HG02798 (cell line): Measurements from ENCODE around the gene MICAL2.

ENCODE experiments used
- ATAC-seq: cut with Tn5 transposase; IDR thresholded peaks from one replicate; pipeline ENCODE4 v1.9.1; 2021; ENCODE audit warnings: mild to moderate bottlenecking; ENCODE audit not compliant: unreplicated experiment, poor library complexity

The MICAL2 gene

GRCh38 chr11:12110201-12110713, at the start of gene MICAL2:
TSS of gene MICAL2 (plus strand) at chr11:12110590. CDS start at chr11:12162156, 51,566 bp downstream.
- peak; percentile 99 for ATAC-seq

- no peak for ATAC-seq
Observed at GRCh38 chr11:12061851-12062560, 48.4 kb upstream of the MICAL2 start.

- no peak for ATAC-seq
Observed at GRCh38 chr11:12063251-12063650, 47.1 kb upstream of the MICAL2 start.

GRCh38 chr11:12064136-12064953, 46.0 kb upstream of the MICAL2 start:
- ATAC-seq, result no peak

GRCh38 chr11:12064954-12065280, 45.5 kb upstream of the MICAL2 start:
- no peak for ATAC-seq

GRCh38 chr11:12066056-12066798, 44.2 kb upstream of the MICAL2 start:
- ATAC-seq, result no peak

GRCh38 chr11:12066799-12067508, 43.4 kb upstream of the MICAL2 start:
- no peak for ATAC-seq

- no peak for ATAC-seq
Observed at GRCh38 chr11:12067796-12068357, 42.5 kb upstream of the MICAL2 start.

GRCh38 chr11:12069066-12069676, 41.2 kb upstream of the MICAL2 start:
- no peak for ATAC-seq

GRCh38 chr11:12070446-12071267, 39.7 kb upstream of the MICAL2 start:
- ATAC-seq, result no peak

GRCh38 chr11:12071574-12071973, 38.8 kb upstream of the MICAL2 start:
- ATAC-seq, result no peak

GRCh38 chr11:12073436-12073835, 37.0 kb upstream of the MICAL2 start:
- ATAC-seq, result no peak

- ATAC-seq, result no peak
Observed at GRCh38 chr11:12073886-12074285, 36.5 kb upstream of the MICAL2 start.

- ATAC-seq, result no peak
Observed at GRCh38 chr11:12074529-12075195, 35.7 kb upstream of the MICAL2 start.

GRCh38 chr11:12075291-12075690, 35.1 kb upstream of the MICAL2 start:
- no peak for ATAC-seq

GRCh38 chr11:12075822-12076821, 34.3 kb upstream of the MICAL2 start:
- ATAC-seq, result no peak
